ENCODE measurements around the gene TEX19.

The TEX19 gene

GRCh38 chr17:82313195-82314011 is 45.6 kb upstream of the TEX19 start:
- no peak for DNase-seq
- Histone ChIP-seq H3K9ac (ENCODE audit: low read length) (no peak overlapping the region), H2BK5ac (ENCODE audit: low read depth, low read length, poor library complexity, severe bottlenecking) (no peak overlapping the region), H2BK15ac (ENCODE audit: low read depth, poor library complexity, severe bottlenecking) (no peak overlapping the region), H3K14ac (ENCODE audit: low read length in 2 of 2) (no peak overlapping the region), H3K4me2 (ENCODE audit: low read length, poor library complexity, severe bottlenecking) (no peak overlapping the region), H3K4ac (ENCODE audit: low read depth in 1 of 2, low read length in 2 of 2) (no peak overlapping the region), H4K91ac (ENCODE audit: low read length) (no peak overlapping the region), H3K18ac (ENCODE audit: low read depth in 1 of 2, low read length in 2 of 2) (no peak overlapping the region), H3K36me3 (ENCODE audit: control insufficient read depth in 1 of 2, insufficient read depth in 2 of 2, low read depth in 1 of 2, low read length in 2 of 2) (no peaks in the 10 kb centered on the region), H3K23ac (ENCODE audit: low read length in 2 of 2) (no peak overlapping the region), H3K27ac (ENCODE audit: low read length, poor library complexity, severe bottlenecking) (no peak overlapping the region), H3K79me1 (replicated peaks; ENCODE audit: low read length, poor library complexity, severe bottlenecking) (no peaks in the 10 kb centered on the region), H2AFZ (ENCODE audit: low read depth, low read length) (no peak overlapping the region), H2BK12ac (ENCODE audit: low read length in 2 of 2) (no peak overlapping the region), H2BK120ac (ENCODE audit: low read depth, low read length) (no peak overlapping the region), H3K27me3 (ENCODE audit: control insufficient read depth in 1 of 2, insufficient read depth in 1 of 2, low read length in 2 of 2) (peaks cover 44 to 67% of the 10 kb centered on the region in 2 experiments), H4K8ac (ENCODE audit: low read length) (no peak overlapping the region), H3K4me3 (ENCODE audit: insufficient read depth in 1 of 2, low read depth in 1 of 2, low read length in 2 of 2) (no peak overlapping the region), H2AK5ac (ENCODE audit: low read length, severe bottlenecking) (no peak overlapping the region), H3K9me3 (ENCODE audit: control insufficient read depth, low read length) (no peaks in the 10 kb centered on the region), H3K4me1 (ENCODE audit: control insufficient read depth, insufficient read depth, low read depth, low read length) (peaks cover 9% of the 10 kb centered on the region)
- 86% methylated on average over 26 of the region's 28 CpGs for WGBS

GRCh38 chr17:82314012-82314726 is 44.9 kb upstream of the TEX19 start:
- Histone ChIP-seq H3K4me2 (ENCODE audit: low read length, poor library complexity, severe bottlenecking) (no peak overlapping the region), H4K8ac (ENCODE audit: low read length) (no peak overlapping the region), H4K91ac (ENCODE audit: low read length) (no peak overlapping the region), H3K9ac (ENCODE audit: low read length) (no peak overlapping the region), H3K27me3 (ENCODE audit: control insufficient read depth in 1 of 2, insufficient read depth in 1 of 2, low read length in 2 of 2) (peaks cover 37 to 60% of the 10 kb centered on the region in 2 experiments), H2BK5ac (ENCODE audit: low read depth, low read length, poor library complexity, severe bottlenecking) (no peak overlapping the region), H2BK120ac (ENCODE audit: low read depth, low read length) (no peak overlapping the region), H2AK5ac (ENCODE audit: low read length, severe bottlenecking) (no peak overlapping the region), H3K18ac (ENCODE audit: low read depth in 1 of 2, low read length in 2 of 2) (no peak overlapping the region), H3K9me3 (ENCODE audit: control insufficient read depth, low read length) (no peaks in the 10 kb centered on the region), H2BK15ac (ENCODE audit: low read depth, poor library complexity, severe bottlenecking) (no peak overlapping the region), H3K14ac (ENCODE audit: low read length in 2 of 2) (no peak overlapping the region), H3K4ac (ENCODE audit: low read depth in 1 of 2, low read length in 2 of 2) (no peak overlapping the region), H2BK12ac (ENCODE audit: low read length in 2 of 2) (peak overlapping the region in 1 of 2 experiments; percentile 40), H3K4me3 (ENCODE audit: insufficient read depth in 1 of 2, low read depth in 1 of 2, low read length in 2 of 2) (no peak overlapping the region), H3K79me1 (replicated peaks; ENCODE audit: low read length, poor library complexity, severe bottlenecking) (no peaks in the 10 kb centered on the region), H3K23ac (ENCODE audit: low read length in 2 of 2) (no peak overlapping the region), H2AFZ (ENCODE audit: low read depth, low read length) (no peak overlapping the region), H3K27ac (ENCODE audit: low read length, poor library complexity, severe bottlenecking) (no peak overlapping the region), H3K36me3 (ENCODE audit: control insufficient read depth in 1 of 2, insufficient read depth in 2 of 2, low read depth in 1 of 2, low read length in 2 of 2) (no peaks in the 10 kb centered on the region), H3K4me1 (ENCODE audit: control insufficient read depth, insufficient read depth, low read depth, low read length) (peaks cover 7% of the 10 kb centered on the region)
- 87% methylated on average over 26 of the region's 27 CpGs for WGBS
- no peak for DNase-seq

GRCh38 chr17:82314727-82315605 is 44.1 kb upstream of the TEX19 start:
- no peaks in the 10 kb centered on the region for H3K9me3 ChIP-seq (ENCODE audit: control insufficient read depth, low read length)
- no peak overlapping the region for H2BK5ac ChIP-seq (ENCODE audit: low read depth, low read length, poor library complexity, severe bottlenecking)
- no peak overlapping the region for H4K91ac ChIP-seq (ENCODE audit: low read length)
- H3K23ac ChIP-seq (ENCODE audit: low read length in 2 of 2): no peak overlapping the region
- WGBS: 89% methylated on average over 29 of the region's 32 CpGs
- H3K4ac ChIP-seq (ENCODE audit: low read depth in 1 of 2, low read length in 2 of 2): no peak overlapping the region
- no peak overlapping the region for H2AFZ ChIP-seq (ENCODE audit: low read depth, low read length)
- H4K8ac ChIP-seq (ENCODE audit: low read length): no peak overlapping the region
- H3K4me2 ChIP-seq (ENCODE audit: low read length, poor library complexity, severe bottlenecking): no peak overlapping the region
- no peak overlapping the region for H2BK15ac ChIP-seq (ENCODE audit: low read depth, poor library complexity, severe bottlenecking)
- no peak overlapping the region for H3K27ac ChIP-seq (ENCODE audit: low read length, poor library complexity, severe bottlenecking)
- H3K36me3 ChIP-seq (ENCODE audit: control insufficient read depth in 1 of 2, insufficient read depth in 2 of 2, low read depth in 1 of 2, low read length in 2 of 2): no peaks in the 10 kb centered on the region
- H2BK120ac ChIP-seq (ENCODE audit: low read depth, low read length): no peak overlapping the region
- peaks cover 32 to 52% of the 10 kb centered on the region in 2 experiments for H3K27me3 ChIP-seq (ENCODE audit: control insufficient read depth in 1 of 2, insufficient read depth in 1 of 2, low read length in 2 of 2)
- DNase-seq: no peak
- no peak overlapping the region for H3K4me3 ChIP-seq (ENCODE audit: insufficient read depth in 1 of 2, low read depth in 1 of 2, low read length in 2 of 2)
- no peak overlapping the region for H3K18ac ChIP-seq (ENCODE audit: low read depth in 1 of 2, low read length in 2 of 2)
- no peak overlapping the region for H2AK5ac ChIP-seq (ENCODE audit: low read length, severe bottlenecking)
- H3K4me1 ChIP-seq (ENCODE audit: control insufficient read depth, insufficient read depth, low read depth, low read length): peaks cover 7% of the 10 kb centered on the region
- H3K79me1 ChIP-seq (replicated peaks; ENCODE audit: low read length, poor library complexity, severe bottlenecking): no peaks in the 10 kb centered on the region
- H3K9ac ChIP-seq (ENCODE audit: low read length): no peak overlapping the region
- no peak overlapping the region for H2BK12ac ChIP-seq (ENCODE audit: low read length in 2 of 2)
- H3K14ac ChIP-seq (ENCODE audit: low read length in 2 of 2): no peak overlapping the region
